Lower leg skin (tissue), 3 donors: ENCODE data around the gene CAMTA1.

Source experiments
- POLR2A ChIP-seq, 2 donors: fragments of 450-650 bp; IDR thresholded peaks; one replicate each; pipeline ENCODE4 v1.6.1; 2016 to 2017; ENCODE audit warnings: antibody characterized with exemption in 2 of 2, mild to moderate bottlenecking in 1 of 2, moderate library complexity in 1 of 2
- TF ChIP-seq, protein P1 (sequence below), 3 donors: fragments of 450-650 bp; IDR thresholded peaks; one replicate each; pipeline ENCODE4 v1.5.1; 2016; ENCODE audit warnings: antibody characterized with exemption in 3 of 3, mild to moderate bottlenecking in 3 of 3, moderate library complexity in 2 of 3

DNA sequence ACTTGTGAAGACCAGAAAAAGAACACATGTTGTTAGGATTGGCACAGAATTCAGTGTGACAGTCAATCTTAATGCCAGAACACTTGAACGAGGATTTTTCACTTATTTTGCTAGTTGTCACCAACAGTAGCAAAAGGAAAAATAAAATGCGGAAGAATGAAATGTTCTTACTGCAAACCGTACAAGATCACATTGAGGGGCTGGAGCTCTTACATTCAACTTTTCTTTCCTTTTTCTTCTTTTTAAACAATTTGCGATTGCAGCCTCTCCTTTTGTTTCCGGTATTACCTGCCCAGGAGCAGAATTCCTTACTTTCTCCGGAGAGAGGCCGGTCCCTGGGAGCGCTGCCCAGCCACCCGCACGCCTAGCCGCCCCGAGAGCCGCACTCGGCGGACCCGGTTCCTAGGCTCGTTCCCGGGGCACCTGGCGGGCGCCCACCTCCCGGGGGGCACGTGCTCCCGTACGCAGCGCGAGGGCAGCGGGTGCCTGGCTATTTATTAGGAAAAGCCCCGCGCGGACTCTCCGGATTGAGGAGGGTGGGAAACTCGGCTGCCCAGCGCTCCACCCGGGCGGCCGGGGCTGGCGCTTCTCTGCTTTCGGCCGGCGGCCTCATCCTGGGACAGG, 1.2 kb upstream of the CAMTA1 start:
- TF ChIP-seq POLR2A (IDR thresholded peaks at IDR 0.05): no peak
- TF ChIP-seq, protein P1, sequence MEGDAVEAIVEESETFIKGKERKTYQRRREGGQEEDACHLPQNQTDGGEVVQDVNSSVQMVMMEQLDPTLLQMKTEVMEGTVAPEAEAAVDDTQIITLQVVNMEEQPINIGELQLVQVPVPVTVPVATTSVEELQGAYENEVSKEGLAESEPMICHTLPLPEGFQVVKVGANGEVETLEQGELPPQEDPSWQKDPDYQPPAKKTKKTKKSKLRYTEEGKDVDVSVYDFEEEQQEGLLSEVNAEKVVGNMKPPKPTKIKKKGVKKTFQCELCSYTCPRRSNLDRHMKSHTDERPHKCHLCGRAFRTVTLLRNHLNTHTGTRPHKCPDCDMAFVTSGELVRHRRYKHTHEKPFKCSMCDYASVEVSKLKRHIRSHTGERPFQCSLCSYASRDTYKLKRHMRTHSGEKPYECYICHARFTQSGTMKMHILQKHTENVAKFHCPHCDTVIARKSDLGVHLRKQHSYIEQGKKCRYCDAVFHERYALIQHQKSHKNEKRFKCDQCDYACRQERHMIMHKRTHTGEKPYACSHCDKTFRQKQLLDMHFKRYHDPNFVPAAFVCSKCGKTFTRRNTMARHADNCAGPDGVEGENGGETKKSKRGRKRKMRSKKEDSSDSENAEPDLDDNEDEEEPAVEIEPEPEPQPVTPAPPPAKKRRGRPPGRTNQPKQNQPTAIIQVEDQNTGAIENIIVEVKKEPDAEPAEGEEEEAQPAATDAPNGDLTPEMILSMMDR (IDR thresholded peaks at IDR 0.05): no peak
